ENCODE data around the gene WDR54. TPM values are rescaled to one million over a fixed set of nuclear protein-coding genes. Genes with fewer than 3 reads are reported as not detected.

WDR54 gene
- total RNA-seq, 1 donor from 2014 or later: 25.0 TPM

GRCh38 chr2:74428675-74429074, 7.1 kb downstream of the WDR54 start:
- DNase-seq (ENCODE audit: low spot score in 2 of 2, unreplicated experiment in 2 of 2): no peak
- no peak overlapping the region for H3K27ac Mint-ChIP-seq
- no peaks in the 10 kb centered on the region for H3K9me3 Mint-ChIP-seq
- no peaks in the 10 kb centered on the region for H3K27me3 Mint-ChIP-seq (ENCODE audit: low read depth)
- no peaks in the 10 kb centered on the region for H3K4me1 Mint-ChIP-seq
- no peak overlapping the region for H3K4me3 Mint-ChIP-seq
- TF ChIP-seq CTCF (IDR thresholded peaks at IDR 0.05; ENCODE audit: unreplicated experiment): no peak
- peaks cover 29% of the 10 kb centered on the region for H3K36me3 Mint-ChIP-seq

DNA sequence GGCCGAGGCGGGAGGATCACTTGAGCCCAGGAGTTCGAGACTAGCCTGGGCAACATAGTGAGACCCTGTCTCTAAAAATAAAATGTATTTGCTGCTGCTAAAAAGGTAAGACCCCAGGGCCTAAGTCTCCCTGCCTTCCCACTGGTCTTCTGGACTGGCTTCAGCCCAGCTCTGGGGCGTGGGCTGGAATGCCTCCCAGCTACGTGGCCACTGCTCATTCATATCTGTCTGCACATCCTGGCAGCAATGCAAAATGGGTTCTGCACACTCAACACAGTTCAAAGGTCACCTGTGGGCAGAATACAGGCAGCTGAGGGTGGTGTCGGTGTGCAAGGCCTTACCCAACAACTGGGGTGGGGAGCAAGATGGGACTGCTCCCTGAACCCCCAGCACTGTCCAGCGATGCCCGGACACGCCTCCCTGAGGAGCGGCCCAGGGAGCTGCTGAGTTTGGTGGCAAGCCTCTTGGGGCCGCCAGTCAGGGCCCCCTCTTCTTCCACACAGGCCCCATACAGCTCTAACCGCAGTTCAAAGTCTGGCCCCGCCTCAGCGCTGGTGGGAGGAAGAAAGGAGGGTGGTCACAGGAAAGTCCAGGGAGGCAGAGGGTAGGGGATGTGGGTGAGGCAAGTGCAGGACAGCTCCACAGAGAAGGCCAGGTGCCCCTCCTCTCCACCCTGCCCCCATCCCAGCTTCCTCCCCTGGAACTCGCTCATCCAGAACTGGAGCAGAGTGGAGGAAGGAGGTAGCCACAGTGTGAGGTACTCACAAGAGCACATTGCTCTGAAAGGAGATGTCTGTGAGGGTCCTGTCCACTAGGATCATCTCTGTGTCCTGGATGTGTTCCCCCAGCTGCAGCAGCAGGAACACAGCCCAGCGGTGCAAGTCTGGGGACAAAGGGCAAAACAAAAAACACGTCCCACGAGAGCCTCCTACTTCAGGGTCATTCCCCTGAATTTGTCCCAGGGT, 8.2 kb downstream of the WDR54 start:
- TF ChIP-seq CTCF (IDR thresholded peaks at IDR 0.05; ENCODE audit: unreplicated experiment): no peak
- no peaks in the 10 kb centered on the region for H3K27me3 Mint-ChIP-seq (ENCODE audit: low read depth)
- no peak for DNase-seq (ENCODE audit: low spot score in 2 of 2, unreplicated experiment in 2 of 2)
- H3K27ac Mint-ChIP-seq: no peak overlapping the region
- H3K4me1 Mint-ChIP-seq: no peaks in the 10 kb centered on the region
- no peak overlapping the region for H3K4me3 Mint-ChIP-seq
- peaks cover 30% of the 10 kb centered on the region for H3K36me3 Mint-ChIP-seq
- no peaks in the 10 kb centered on the region for H3K9me3 Mint-ChIP-seq

GRCh38 chr2:74430502-74430901, 9.0 kb downstream of the WDR54 start:
- no peak for TF ChIP-seq CTCF (IDR thresholded peaks at IDR 0.05; ENCODE audit: unreplicated experiment)
- DNase-seq (ENCODE audit: low spot score in 2 of 2, unreplicated experiment in 2 of 2): no peak
- Mint-ChIP-seq H3K9me3 (no peaks in the 10 kb centered on the region), H3K27me3 (ENCODE audit: low read depth) (no peaks in the 10 kb centered on the region), H3K4me1 (no peaks in the 10 kb centered on the region), H3K4me3 (no peak overlapping the region), H3K36me3 (peaks cover 30% of the 10 kb centered on the region), H3K27ac (no peak overlapping the region)

DNA sequence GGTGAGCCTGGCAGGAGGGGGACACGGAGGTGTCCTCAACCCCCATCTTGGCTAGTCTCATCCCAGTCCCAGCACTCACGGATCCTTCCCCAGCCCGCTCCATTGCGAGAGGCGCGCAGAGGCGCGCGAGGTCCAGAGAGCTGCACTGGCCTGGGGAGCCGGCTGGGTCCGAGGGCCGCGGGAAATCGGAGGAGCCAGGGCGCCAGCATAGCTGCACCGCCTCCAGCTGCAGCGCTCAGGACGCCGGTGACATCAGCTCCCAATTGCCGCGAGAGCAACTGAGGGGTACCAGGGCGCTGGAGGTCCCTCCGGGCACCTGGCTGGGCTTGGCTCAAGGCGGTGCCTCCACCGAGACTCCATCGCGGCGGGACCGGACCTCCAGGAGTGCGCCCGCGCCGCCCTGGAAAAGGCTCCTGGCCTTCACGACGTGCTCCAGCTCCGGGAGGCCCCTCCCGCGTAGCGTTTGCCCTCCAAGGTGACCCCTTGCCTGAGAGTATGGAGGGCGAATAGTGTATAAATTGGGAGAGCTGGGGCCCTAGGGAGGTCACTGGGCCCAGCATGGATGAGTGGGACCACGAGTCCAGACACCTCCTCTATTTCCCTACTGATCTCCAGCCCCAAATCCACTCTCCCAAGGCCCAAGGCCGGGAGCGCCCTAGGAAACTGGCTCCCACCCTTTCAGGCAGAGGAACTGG, 14.7 kb downstream of the WDR54 start:
- H3K36me3 Mint-ChIP-seq: peaks cover 8% of the 10 kb centered on the region
- H3K4me1 Mint-ChIP-seq: peaks cover 32% of the 10 kb centered on the region
- H3K4me3 Mint-ChIP-seq: no peak overlapping the region
- no peak overlapping the region for H3K27ac Mint-ChIP-seq
- no peak for DNase-seq (ENCODE audit: low spot score in 2 of 2, unreplicated experiment in 2 of 2)
- no peaks in the 10 kb centered on the region for H3K9me3 Mint-ChIP-seq
- H3K27me3 Mint-ChIP-seq (ENCODE audit: low read depth): no peaks in the 10 kb centered on the region
- TF ChIP-seq CTCF (IDR thresholded peaks at IDR 0.05; ENCODE audit: unreplicated experiment): no peak

DNA sequence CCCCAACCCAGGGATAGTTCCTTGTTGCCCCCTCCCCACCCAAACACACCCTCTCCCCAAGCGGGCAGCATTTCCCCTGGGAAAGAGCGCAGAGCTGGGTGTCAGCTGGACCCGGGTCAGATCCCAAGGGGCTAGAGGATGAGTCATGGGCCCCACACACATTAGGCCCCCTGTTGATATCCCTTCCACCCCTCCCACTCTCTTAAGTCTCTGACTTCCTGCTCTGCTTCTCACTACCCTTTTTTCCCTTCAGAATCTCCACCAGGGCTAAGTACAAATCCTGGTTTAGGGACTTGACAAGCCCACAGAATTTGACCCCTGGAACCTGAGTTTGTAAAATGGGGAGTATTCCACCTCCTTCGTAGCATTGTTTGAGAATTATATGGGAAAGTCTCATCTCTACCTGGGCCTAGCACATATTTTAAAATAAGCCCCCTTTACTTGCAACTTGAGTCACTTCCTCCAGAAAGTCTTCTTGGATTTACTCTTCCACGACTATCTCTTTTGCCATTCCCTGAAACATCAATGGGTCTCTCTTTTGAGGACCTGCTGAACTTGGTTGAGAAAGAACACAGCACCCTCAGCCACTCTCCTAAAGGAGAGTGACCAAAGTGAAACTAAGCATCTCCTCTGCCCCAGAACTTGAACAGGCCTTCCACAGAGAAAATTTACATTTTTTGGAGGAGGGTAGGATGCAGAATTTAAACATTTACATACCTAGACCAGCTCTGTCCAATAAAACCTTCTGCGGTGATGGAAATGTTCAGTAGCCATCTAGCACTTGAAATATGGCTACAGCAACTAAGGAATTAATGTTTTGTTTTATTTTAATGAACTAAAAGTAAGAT, 15.5 kb downstream of the WDR54 start:
- peaks cover 33% of the 10 kb centered on the region for H3K4me1 Mint-ChIP-seq
- H3K27me3 Mint-ChIP-seq (ENCODE audit: low read depth): no peaks in the 10 kb centered on the region
- no peak overlapping the region for H3K4me3 Mint-ChIP-seq
- no peaks in the 10 kb centered on the region for H3K9me3 Mint-ChIP-seq
- H3K27ac Mint-ChIP-seq: no peak overlapping the region
- no peak for DNase-seq (ENCODE audit: low spot score in 2 of 2, unreplicated experiment in 2 of 2)
- peaks cover 8% of the 10 kb centered on the region for H3K36me3 Mint-ChIP-seq
- TF ChIP-seq CTCF (IDR thresholded peaks at IDR 0.05; ENCODE audit: unreplicated experiment): no peak

Measured in mesothelial cell of epicardium (in vitro differentiated cells).